Stimulated activated CD4-positive, alpha-beta T cell treated with anti-CD3 and anti-CD28 coated beads, Interleukin-4, amount 100 ng/mL, for 4 hours (primary cell): Measurements from ENCODE around the gene DUS2.
"Not testable (repeated sequence)": the region's sequence is repeated elsewhere in the genome, so short reads cannot be mapped to it uniquely, and the experiment has no call there.

Experiments
- DNase-seq, 2 experiments: peaks; one replicate each; pipeline ENCODE4 v3.0.0-alpha.2; 2020

DUS2 gene

DNA sequence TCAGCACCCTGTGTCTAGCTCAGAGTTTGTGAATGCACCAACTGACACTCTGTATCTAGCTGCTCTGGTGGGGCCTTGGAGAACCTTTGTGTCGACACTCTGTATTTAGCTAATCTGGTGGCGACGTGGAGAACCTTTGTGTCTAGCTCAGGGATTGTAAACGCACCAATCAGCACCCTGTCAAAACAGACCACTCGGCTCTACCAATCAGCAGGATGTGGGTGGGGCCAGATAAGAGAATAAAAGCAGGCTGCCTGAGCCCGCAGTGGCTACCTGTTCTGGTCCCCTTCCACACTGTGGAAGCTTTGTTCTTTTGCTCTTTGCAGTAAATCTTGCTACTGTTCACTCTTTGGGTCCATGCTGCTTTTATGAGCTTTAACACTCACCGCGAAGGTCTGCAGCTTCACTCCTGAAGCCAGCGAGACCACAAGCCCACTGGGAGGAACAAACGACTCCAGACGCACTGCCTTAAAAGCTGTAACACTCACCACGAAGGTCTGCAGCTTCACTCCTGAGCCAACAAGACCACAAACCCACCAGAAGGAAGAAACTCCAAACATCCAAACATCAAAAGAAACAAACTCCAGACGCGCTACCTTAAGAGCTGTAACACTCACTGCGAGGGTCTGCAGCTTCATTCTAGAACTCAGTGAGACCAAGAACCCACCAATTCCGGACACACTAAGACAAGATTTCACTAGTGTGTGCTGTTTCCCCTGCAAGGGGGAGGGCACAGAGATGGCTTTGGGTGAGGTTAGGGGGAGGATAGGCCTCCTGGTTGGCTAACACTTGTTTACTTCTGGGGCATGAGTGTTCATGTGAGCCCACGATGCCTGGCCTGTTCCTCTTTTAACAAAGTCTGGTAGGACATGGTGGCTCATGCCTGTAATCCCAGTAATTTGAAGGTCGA lies 24.1 kb upstream of the DUS2 start, which contains the start of gene DPEP2:
TSS of gene DPEP2 (minus strand) at position 706 of the 910 bp plus-strand sequence. CDS start 6,272 bp downstream, outside the sequence.
- DNase-seq, result peak in 1 of 2 experiments; percentile 35

DNA sequence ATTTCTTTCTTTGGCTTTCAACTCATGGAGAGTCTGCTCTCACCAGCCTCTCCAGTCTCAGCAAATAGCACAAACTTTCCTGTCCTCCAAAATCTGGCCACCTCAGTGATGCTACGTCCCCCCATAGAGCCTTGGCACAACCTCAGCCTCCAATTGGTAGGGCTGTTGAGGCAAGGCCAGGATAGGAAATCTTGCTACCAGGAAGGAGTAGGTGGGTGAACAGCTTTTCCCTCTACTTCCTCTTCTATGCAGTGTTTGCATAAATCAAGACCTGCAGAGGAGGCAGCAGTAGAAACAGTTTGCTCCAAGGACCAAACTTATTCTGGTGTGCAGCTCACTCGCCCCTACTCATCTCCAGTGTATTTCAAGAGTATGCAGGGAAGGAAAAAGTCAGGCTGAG lies 23.1 kb upstream of the DUS2 start:
- no peak for DNase-seq

DNA sequence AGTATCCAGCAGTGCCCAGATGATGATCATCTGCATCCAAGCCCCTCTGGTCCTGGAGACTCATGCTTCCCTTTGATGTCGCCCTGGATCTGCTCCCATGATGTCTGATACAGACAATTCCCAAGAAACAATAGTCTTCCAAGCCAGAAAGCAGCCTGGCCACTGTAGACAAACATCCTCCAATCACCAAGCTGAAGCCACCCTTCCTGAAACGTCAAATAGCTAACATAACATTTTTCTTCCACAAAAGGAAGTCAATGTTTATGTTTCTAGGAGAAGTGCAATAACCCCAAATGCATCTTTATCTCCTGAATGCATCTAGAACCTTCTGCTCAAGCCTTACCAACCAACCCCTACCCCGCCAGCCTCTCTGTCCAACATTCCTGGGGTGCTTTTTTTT lies 22.6 kb upstream of the DUS2 start:
- DNase-seq, result no peak

GRCh38 chr16:68003031-68003430 lies 20.1 kb upstream of the DUS2 start:
- no peak for DNase-seq

DNA sequence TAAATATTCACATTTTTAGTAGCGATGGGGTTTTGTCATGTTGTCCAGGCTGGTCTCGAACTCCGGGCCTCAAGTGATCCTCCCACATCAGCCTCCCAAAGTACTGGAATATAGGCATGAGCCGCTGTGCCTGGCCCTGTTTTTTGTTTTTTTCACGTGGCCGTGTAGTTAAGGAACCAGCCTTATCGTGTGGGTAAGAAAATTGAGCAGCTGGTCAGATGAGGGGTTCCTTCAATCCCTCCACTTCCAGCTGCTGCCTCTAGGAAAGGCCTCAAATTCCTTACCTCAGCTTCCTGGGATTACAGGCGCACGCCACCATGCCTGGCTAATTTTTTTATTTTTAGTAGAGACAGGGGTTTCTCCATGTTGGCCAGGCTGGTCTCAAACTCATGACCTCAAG lies 17.9 kb upstream of the DUS2 start:
- no peak for DNase-seq

GRCh38 chr16:68005786-68006286 lies 17.2 kb upstream of the DUS2 start:
- DNase-seq, result peak in 1 of 2 experiments; percentile 21

DNA sequence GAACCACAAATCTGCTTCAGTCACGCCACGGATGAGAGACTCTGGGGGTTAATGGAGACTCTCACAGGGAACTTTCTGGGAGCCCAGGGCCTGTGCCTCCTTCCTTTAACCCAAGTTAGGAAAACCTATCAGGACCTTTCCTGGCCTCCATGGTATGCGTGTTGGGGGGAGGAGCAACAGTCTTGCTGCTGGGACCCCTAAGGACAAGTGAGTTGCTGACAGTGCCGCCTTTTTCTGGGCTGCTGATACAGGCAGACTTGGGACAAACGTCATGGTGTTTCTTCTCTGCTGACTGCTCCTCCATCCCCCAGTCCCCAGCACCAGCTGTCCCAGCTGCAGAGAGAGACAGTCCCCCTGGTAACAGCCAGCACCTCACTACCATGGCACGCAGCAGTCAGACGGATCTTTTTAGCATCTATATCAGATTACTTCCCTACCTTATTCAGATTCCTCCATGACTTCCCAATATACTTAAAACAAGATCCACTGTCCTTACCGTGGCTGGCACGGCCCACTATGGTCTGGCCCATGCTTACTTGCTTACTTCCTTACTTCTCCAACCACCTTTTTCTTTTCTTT lies 13.8 kb upstream of the DUS2 start:
- DNase-seq, result no peak

GRCh38 chr16:68009872-68010271 lies 13.2 kb upstream of the DUS2 start:
- DNase-seq, result not testable (repeated sequence)

DNA sequence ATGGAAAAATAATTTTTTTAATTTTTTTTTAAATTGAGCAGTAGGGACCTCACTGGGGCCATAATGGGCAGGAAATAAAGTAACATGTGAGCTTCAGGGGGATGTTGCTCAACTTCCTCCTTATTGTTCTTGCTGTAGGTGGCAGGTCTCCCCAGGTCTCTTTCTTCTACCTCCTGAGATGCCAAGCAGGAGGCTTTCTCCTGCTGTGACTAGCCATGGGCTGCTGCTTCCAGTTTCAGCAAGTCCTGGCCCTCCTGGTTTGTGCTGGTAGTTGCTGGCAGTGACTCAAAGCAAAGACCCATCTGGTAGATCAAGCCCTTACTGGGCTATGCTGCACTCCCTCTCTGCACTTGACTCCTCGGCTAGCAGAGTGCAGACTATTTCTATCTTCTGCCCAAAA lies 9.6 kb upstream of the DUS2 start:
- DNase-seq, result no peak

- DNase-seq, result no peak
These were observed 7.4 kb upstream of the DUS2 start, which contains the start of gene DPEP2NB for GRCh38 chr16:68015681-68016080. TSS of gene DPEP2NB (minus strand) at chr16:68015911. CDS start at chr16:68015770, 141 bp downstream.

DNA sequence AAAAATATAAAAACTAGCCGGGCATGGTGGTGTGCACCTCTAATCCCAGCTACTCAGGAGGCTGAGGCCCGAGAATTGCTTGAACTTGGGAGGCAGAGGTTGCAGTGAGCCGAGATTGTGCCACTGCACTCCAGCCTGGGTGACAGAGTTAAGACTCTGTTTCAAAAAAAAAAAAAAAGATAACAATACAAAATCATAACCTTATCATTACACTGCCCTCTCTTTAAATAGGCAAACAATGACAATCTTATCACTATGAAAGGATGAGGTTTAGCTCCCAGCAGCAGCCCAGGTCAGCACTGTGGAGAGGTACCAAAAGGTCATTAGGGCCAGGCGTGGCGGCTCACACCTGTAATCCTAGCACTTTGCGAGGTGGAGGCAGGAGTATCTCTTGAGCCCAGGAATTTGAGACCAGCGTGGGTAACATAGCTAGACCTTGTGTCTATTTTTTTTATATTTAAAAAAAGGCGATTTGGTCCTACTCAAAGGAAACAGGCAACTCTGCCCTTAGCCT lies 3.9 kb upstream of the DUS2 start:
- no peak for DNase-seq

DNA sequence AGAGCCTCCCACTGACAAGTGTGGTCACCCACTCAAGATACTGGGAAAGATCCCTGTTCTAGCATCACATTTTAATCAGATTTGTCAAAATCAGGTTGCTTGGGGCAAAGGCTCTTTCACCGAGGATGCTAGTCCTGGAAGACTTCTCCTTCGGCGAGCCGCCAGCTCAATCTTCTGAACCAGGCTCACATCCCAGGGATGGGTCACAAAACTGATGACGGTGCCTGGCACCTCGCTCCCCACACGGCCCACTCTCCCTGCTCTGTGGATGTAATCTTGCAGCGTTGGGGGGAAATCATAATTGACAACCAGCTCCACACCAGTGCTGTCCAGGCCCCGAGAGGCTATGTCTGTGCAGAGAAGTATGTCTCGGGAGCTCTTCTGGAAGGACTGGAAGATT lies 1.6 kb upstream of the DUS2 start:
- no peak for DNase-seq

DNA sequence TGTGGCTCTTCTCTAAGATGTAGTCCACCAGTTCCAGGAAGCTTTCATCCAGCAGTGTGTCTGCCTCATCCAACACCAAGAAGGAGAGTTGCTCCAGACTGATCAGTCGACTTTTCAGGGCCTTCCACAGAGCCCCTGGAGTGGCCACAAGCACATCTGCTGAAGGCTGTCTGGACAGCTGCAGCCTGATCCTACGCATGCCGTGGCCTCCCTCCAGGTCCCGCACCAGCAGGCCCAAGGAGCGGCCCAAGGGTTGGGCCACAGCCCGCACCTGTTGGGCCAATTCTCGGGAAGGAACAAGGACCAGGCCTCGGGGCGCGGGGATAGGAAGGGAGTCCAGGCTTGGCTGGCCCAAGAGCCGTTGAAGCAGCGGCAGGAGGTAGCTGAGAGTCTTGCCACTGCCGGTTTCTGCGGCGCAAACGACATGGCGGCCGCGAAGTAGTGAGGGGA lies 781 bp upstream of the DUS2 start:
- no peak for DNase-seq

DNA sequence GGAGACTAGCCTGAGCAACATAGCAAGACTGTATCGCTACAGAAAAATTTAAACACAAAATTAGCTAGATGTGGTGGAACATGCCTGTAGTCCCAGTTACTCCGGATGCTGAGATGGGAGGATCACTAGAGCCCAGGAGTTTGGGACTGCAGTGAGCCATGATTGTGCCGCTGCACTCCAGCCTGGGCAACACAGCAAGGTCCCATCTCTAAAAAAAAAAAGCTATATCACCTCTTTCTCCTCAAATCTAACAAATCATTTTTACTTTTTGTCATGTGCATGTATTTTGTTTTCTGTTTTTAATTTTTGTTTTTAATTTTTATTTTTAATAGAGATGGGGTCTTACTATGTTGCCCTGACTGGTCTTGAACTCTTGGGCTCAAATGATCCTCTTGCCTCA lies 5.9 kb downstream of the DUS2 start:
- DNase-seq, result no peak

DNA sequence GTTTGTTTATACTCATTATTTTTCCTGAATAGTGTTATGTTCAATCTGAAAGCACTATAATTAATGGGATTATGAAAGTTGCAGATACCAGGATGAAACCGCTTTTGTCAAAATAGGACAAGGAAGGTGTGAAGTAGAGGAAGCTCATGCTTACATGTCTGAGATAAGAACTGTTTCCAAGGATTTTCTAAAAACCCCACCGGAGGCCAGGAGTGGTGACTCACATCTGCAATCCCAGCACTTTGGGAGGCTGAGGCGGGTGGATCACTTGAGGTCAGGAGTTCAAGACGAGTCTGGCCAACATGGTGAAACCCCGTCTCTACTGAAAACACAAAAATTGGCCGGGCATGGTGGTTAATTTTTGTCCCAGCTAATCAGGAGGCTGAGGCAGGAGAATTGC lies 7.0 kb downstream of the DUS2 start:
- not testable (repeated sequence) for DNase-seq

GRCh38 chr16:68031951-68032350 lies 8.9 kb downstream of the DUS2 start:
- no peak for DNase-seq

- no peak for DNase-seq
These were observed 10.0 kb downstream of the DUS2 start for GRCh38 chr16:68033101-68033500.

- no peak for DNase-seq
These were observed 12.1 kb downstream of the DUS2 start for GRCh38 chr16:68035227-68035626.

DNA sequence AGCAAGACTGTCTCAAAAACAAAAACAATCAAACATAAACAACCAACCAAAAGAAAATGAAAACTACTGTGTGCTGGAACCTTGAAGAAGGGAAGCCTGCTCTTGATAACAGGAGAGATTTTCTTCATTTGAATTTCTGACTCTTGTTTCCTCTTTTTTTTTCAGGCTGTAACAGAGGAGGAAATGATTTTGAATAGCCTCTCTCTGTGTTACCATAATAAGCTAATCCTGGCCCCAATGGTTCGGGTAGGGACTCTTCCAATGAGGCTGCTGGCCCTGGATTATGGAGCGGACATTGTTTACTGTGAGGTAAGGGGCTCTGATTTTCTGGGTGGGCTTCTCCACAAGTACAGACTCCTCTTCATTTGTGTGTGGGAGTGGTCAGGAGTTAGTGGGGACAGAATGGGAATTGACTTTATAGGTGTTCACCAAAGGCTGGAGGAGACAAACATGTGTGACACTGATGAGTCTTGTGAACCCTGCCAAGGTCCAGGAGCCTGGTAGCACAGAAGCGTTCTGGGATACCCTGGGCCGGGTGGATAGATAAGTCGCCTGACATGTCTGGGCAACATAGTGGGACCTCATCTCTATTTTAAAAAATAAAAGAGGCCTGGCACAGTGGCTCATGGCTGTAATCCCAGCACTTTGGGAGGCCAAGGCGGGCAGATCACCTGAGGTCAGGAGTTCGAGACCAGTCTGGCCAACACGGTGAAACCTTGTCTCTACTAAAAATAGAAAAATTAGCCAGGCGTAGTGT lies 14.9 kb downstream of the DUS2 start:
- no peak for DNase-seq

DNA sequence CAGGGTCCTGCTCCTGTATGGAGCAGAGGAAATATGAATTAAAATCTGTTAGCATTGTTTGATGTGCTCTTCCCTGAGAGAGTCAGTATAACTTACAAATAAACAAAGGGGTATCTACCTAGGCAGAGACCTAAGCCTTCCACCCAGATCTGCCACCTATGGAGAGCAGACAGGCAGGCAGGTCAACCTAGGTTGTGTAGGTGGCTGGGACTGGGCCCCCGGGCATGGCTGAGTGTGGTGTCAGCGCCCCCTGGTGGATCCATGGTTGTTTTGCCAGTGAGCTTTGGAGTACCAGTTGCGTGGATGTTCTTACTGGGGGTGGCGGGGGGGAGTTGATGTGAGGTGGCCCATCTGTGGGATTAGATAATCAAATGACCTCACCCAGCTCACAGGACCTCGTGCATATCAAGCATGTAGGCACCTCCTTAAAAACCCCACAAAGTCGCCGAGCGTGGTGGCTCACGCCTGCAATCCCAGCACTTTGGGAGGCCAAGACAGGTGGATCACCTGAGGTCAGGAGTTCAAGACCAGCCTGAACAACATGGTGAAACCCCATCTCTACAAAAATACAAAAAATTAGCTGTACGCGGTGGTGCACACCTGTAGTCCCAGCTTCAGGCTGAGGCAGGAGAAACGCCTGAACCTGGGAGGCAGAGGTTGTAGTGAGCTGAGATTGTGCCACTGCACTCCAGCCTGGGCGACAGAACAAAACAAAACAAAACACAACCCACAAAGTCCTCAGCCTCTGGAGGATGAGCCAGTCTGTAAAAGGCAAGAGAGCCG lies 17.6 kb downstream of the DUS2 start:
- DNase-seq, result peak; percentile 81 to 86

DNA sequence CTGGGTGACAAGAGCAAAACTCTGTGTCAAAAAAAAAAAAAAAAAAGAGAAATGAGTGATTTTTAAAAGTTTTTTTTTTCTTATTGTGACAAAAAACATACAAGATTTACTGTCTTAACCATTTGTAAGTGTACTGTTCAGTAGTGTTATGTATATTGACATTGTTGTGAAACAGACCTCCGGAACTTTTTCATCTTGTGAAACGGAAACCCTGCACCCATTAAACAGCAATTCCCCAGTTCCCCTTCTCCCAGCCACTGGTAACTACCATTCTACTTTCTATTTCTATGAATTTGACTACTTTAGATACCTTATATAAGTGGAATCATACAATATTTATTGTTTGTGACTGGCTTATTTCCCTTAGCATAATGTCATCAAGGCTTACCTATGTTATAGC lies 18.7 kb downstream of the DUS2 start:
- no peak for DNase-seq

DNA sequence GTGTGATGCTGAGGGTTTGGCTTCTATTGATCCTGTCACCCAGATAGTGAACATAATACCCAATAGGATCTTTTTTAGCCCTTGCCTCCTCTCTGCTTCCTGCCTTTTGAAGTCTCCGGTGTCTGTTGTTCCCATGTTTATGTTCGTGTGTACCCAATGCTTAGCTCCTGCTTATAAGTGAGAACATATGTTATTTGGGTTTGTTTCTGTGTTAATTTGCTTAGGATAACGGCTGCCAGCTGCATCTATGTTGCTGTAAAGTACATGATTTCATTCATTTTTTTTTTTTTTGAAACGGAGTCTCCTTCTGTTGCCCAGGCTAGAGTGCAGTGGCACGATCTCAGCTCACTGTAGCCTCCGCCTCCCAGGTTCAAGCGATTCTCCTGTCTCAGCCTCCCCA lies 23.0 kb downstream of the DUS2 start:
- DNase-seq, result no peak
